Measurements from ENCODE around the gene SARM1.
"Not testable (repeated sequence)": the region's sequence is repeated elsewhere in the genome, so short reads cannot be mapped to it uniquely, and the experiment has no call there.

The SARM1 gene

GRCh38 chr17:28425206-28425605 lies 53.7 kb downstream of the SARM1 start:
- DNase-seq (ENCODE audit: low read depth in 2 of 2), result no peak

DNA sequence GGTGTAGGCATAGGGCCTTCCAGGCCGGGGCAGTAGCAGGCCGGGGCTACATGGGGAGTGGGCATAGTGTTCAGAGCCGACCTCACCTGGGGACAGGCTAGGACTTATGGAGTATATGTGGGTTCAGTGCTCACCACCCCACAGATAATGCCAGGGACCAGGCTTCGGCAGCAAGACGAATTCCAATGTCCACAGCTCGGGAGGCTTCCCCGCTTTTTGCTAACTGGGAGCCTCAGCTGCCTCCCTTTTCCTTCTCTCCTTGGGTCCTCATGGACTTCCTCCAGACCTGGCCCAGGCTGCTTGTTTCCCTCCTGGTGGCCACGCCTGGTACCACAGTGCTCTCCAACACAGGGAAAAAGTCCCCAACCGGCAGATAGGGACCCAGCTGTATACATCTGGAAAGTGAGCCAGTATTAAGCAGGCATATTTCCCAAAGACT lies 54.6 kb downstream of the SARM1 start:
- no peak for DNase-seq (ENCODE audit: low read depth in 2 of 2)

DNA sequence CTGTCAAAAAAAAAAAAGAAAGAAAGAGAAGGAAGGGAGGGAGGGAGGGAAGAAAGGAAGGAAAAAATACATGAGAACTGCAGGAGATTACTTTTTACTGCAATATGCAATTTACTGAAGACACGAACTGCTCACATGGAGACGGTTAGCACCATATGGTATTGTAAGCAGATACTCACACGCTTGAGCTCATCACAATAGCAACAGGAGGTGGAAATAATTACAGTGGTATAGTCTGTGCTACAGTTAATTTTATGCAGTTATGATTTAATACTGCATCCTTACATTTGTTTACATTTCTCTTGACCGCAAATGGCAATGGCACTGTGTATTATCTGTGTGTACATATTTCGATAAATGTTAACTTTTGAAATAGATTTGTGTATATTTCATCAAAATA lies 55.9 kb downstream of the SARM1 start:
- no peak for DNase-seq (ENCODE audit: low read depth in 2 of 2)

- not testable (repeated sequence) for DNase-seq (ENCODE audit: low read depth in 2 of 2)
These were observed 56.5 kb downstream of the SARM1 start for GRCh38 chr17:28427982-28428381.

GRCh38 chr17:28433721-28434120 lies 62.2 kb downstream of the SARM1 start:
- DNase-seq (ENCODE audit: low read depth in 2 of 2), result no peak

DNA sequence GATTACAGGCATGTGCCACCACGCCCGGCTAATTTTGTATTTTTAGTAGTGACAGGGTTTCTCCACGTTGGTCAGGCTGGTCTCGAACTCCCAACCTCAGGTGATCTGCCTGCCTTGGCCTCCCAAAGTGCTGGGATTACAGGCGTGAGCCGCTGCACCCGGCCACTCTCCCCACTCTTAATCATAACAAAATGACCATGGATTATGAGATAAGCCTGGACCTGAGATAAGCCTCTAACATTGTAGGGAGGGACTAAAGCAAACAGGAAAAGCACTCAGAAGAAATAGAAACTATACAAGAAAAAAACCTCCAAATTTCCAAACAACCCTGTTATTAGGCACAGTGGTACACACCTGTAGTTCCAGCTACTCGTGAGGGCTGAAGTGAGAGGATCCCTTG lies 62.8 kb downstream of the SARM1 start:
- not testable (repeated sequence) for DNase-seq (ENCODE audit: low read depth in 2 of 2)

- no peak for DNase-seq (ENCODE audit: low read depth in 2 of 2)
These were observed 72.6 kb downstream of the SARM1 start for GRCh38 chr17:28443901-28444638.

DNA sequence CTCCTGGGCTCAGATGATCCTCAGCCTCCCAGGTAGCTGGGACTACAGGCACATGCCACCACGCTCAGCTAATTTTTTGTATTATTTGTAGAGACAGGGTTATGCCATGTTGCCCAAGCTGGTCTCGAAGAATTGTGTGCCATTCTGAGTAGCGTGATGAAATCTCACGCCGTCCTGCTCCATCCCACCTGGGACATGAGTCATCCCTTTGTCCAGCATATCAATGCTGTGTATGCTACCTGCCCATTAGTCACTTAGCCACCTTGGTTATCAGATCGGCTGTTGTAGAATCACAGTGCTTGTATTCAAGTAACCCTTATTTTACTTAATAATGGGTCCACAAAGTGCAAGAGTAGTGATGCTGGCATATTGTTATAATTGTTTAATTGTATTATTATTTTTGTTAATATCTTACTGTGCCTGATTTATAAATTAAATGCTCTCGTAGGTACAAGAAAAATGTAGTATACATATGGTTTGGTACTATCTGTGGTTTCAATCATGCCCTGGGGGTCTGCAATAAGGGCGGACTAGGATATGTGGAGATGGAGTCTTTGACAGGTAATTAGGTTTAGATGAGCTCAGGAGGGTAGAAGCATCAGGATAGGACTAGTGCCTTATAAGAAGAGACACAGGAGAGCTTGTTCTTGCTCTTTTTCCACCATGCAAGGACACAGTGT lies 75.4 kb downstream of the SARM1 start:
- DNase-seq (ENCODE audit: low read depth in 2 of 2), result no peak

GRCh38 chr17:28447396-28447760 lies 75.9 kb downstream of the SARM1 start:
- DNase-seq (ENCODE audit: low read depth in 2 of 2), result no peak

- no peak for DNase-seq (ENCODE audit: low read depth in 2 of 2)
These were observed 78.4 kb downstream of the SARM1 start for GRCh38 chr17:28449859-28450258.
